Measurements from ENCODE around the gene AMFR. TPM values are rescaled to one million over a fixed set of nuclear protein-coding genes. Genes with fewer than 3 reads are reported as not detected.

AMFR gene
- total and polyA plus RNA-seq, 2 of the 13 experiments (the other 11 are each of a cell fraction or from before 2014, with no cell fraction given) = 52.9 to 108 TPM

DNA sequence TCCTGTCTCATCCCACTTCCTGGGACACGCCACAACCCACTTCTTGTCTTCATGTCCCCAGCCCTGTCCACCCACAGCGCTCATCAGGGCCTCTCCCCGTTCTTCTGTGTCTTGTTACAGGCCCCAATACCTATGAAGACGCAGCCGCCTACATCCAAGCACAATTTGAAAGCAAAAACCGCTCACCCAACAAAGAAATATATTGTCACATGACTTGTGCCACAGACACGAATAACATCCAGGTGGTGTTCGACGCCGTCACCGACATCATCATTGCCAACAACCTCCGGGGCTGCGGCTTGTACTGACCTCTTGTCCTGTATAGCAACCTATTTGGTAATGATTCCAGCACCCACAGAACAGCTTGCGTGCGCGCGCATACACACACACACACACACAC lies 70.6 kb downstream of the AMFR start:
- POLR2A ChIA-PET = no interaction called here
- no TSS peak for BruUV-seq (replicated peaks)
- no peak for ATAC-seq
- Histone ChIP-seq H3K9me3 (ENCODE audit: low read length) (no peaks in the 10 kb centered on the region), H3K27me3 (ENCODE audit: control insufficient read depth in 1 of 2, insufficient read depth in 2 of 2, low read length in 2 of 2) (peaks cover 5 to 20% of the 10 kb centered on the region in 2 experiments), H3K4me2 (ENCODE audit: low read depth, low read length) (no peak overlapping the region), H3K4me3 (replicated peaks in 1 of 3; ENCODE audit: insufficient read depth in 1 of 3, low read depth in 2 of 3, low read length in 3 of 3) (no peak overlapping the region), H3K79me2 (ENCODE audit: insufficient read depth, low read length) (no peaks in the 10 kb centered on the region), H3K9ac (ENCODE audit: insufficient read depth, low read depth, low read length) (no peak overlapping the region), H3K27ac (ENCODE audit: extremely low read length, insufficient read depth, low read length) (no peak overlapping the region), H2AFZ (ENCODE audit: low read length) (no peak overlapping the region), H3K36me3 (replicated peaks in 1 of 2; ENCODE audit: control insufficient read depth in 1 of 2, insufficient read depth in 2 of 2, low read length in 2 of 2) (no peaks in the 10 kb centered on the region), H3K4me1 (ENCODE audit: insufficient read depth, low read length) (peaks cover 21% of the 10 kb centered on the region), H4K20me1 (ENCODE audit: insufficient read depth, low read length) (no peaks in the 10 kb centered on the region)
- FAIRE-seq = no peak
- WGBS (ENCODE audit: low lambda C conversion rate) = 86% methylated on average over 17 of the region's 17 CpGs
- CTCF ChIA-PET (ENCODE audit: low intra/inter-chr PET ratio, low total read pairs) = interaction anchor here (3.7 kb wide), 1 partner anchor 21 kb away, joined by 58 read pairs; no protein-coding TSS in a partner anchor
- TF ChIP-seq ZNF329 (CRISPR knock-in tag; IDR thresholded peaks at IDR 0.05; ENCODE audit: low read depth) (no peak), STAG1 (CRISPR knock-in tag; IDR thresholded peaks at IDR 0.05) (no peak), ZNF790 (CRISPR knock-in tag; IDR thresholded peaks at IDR 0.05; ENCODE audit: borderline replicate concordance) (no peak), DNMT3B (CRISPR knock-in tag; conservative IDR thresholded peaks at IDR 0.05) (no peak), HOXA3 (CRISPR knock-in tag; IDR thresholded peaks at IDR 0.05) (no peak), FOXO1 (CRISPR knock-in tag; IDR thresholded peaks at IDR 0.05) (no peak), ZNF816 (CRISPR knock-in tag; IDR thresholded peaks at IDR 0.05; ENCODE audit: borderline replicate concordance) (no peak), KAT7 (CRISPR knock-in tag; IDR thresholded peaks at IDR 0.05; ENCODE audit: borderline replicate concordance) (no peak), ZNF546 (CRISPR knock-in tag; conservative IDR thresholded peaks at IDR 0.05) (no peak)
- TF ChIP-seq, protein P1, sequence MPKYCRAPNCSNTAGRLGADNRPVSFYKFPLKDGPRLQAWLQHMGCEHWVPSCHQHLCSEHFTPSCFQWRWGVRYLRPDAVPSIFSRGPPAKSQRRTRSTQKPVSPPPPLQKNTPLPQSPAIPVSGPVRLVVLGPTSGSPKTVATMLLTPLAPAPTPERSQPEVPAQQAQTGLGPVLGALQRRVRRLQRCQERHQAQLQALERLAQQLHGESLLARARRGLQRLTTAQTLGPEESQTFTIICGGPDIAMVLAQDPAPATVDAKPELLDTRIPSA (CRISPR knock-in tag; IDR thresholded peaks at IDR 0.05; ENCODE audit: borderline replicate concordance) = no peak
- TF ChIP-seq, protein P2, sequence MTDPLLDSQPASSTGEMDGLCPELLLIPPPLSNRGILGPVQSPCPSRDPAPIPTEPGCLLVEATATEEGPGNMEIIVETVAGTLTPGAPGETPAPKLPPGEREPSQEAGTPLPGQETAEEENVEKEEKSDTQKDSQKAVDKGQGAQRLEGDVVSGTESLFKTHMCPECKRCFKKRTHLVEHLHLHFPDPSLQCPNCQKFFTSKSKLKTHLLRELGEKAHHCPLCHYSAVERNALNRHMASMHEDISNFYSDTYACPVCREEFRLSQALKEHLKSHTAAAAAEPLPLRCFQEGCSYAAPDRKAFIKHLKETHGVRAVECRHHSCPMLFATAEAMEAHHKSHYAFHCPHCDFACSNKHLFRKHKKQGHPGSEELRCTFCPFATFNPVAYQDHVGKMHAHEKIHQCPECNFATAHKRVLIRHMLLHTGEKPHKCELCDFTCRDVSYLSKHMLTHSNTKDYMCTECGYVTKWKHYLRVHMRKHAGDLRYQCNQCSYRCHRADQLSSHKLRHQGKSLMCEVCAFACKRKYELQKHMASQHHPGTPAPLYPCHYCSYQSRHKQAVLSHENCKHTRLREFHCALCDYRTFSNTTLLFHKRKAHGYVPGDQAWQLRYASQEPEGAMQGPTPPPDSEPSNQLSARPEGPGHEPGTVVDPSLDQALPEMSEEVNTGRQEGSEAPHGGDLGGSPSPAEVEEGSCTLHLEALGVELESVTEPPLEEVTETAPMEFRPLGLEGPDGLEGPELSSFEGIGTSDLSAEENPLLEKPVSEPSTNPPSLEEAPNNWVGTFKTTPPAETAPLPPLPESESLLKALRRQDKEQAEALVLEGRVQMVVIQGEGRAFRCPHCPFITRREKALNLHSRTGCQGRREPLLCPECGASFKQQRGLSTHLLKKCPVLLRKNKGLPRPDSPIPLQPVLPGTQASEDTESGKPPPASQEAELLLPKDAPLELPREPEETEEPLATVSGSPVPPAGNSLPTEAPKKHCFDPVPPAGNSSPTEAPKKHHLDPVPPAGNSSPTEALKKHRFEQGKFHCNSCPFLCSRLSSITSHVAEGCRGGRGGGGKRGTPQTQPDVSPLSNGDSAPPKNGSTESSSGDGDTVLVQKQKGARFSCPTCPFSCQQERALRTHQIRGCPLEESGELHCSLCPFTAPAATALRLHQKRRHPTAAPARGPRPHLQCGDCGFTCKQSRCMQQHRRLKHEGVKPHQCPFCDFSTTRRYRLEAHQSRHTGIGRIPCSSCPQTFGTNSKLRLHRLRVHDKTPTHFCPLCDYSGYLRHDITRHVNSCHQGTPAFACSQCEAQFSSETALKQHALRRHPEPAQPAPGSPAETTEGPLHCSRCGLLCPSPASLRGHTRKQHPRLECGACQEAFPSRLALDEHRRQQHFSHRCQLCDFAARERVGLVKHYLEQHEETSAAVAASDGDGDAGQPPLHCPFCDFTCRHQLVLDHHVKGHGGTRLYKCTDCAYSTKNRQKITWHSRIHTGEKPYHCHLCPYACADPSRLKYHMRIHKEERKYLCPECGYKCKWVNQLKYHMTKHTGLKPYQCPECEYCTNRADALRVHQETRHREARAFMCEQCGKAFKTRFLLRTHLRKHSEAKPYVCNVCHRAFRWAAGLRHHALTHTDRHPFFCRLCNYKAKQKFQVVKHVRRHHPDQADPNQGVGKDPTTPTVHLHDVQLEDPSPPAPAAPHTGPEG (CRISPR knock-in tag; IDR thresholded peaks at IDR 0.05) = no peak
- TF ChIP-seq, protein P3, sequence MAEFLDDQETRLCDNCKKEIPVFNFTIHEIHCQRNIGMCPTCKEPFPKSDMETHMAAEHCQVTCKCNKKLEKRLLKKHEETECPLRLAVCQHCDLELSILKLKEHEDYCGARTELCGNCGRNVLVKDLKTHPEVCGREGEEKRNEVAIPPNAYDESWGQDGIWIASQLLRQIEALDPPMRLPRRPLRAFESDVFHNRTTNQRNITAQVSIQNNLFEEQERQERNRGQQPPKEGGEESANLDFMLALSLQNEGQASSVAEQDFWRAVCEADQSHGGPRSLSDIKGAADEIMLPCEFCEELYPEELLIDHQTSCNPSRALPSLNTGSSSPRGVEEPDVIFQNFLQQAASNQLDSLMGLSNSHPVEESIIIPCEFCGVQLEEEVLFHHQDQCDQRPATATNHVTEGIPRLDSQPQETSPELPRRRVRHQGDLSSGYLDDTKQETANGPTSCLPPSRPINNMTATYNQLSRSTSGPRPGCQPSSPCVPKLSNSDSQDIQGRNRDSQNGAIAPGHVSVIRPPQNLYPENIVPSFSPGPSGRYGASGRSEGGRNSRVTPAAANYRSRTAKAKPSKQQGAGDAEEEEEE (CRISPR knock-in tag; IDR thresholded peaks at IDR 0.05; ENCODE audit: borderline replicate concordance) = no peak
- TF ChIP-seq, protein P4, sequence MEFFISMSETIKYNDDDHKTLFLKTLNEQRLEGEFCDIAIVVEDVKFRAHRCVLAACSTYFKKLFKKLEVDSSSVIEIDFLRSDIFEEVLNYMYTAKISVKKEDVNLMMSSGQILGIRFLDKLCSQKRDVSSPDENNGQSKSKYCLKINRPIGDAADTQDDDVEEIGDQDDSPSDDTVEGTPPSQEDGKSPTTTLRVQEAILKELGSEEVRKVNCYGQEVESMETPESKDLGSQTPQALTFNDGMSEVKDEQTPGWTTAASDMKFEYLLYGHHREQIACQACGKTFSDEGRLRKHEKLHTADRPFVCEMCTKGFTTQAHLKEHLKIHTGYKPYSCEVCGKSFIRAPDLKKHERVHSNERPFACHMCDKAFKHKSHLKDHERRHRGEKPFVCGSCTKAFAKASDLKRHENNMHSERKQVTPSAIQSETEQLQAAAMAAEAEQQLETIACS (CRISPR knock-in tag; IDR thresholded peaks at IDR 0.05) = no peak
- intact Hi-C loops (cut with micrococcal nuclease; ENCODE audit: unreplicated experiment) = loop anchor here (5.0 kb wide), 1 partner anchor 73 kb away; the partner anchor contains the start of gene AMFR
- in situ Hi-C loops (cut with HindIII; ENCODE audit: extremely low pct_ligation_motif_present, low pct_unique_long_range_greater_than_20kb) = loop anchor here (10.0 kb wide), 1 partner anchor 60 kb away; no protein-coding TSS in a partner anchor
- DNase-seq (ENCODE audit: low spot score) = no peak
